ENCODE results near the gene NUDT7.

The NUDT7 gene

DNA sequence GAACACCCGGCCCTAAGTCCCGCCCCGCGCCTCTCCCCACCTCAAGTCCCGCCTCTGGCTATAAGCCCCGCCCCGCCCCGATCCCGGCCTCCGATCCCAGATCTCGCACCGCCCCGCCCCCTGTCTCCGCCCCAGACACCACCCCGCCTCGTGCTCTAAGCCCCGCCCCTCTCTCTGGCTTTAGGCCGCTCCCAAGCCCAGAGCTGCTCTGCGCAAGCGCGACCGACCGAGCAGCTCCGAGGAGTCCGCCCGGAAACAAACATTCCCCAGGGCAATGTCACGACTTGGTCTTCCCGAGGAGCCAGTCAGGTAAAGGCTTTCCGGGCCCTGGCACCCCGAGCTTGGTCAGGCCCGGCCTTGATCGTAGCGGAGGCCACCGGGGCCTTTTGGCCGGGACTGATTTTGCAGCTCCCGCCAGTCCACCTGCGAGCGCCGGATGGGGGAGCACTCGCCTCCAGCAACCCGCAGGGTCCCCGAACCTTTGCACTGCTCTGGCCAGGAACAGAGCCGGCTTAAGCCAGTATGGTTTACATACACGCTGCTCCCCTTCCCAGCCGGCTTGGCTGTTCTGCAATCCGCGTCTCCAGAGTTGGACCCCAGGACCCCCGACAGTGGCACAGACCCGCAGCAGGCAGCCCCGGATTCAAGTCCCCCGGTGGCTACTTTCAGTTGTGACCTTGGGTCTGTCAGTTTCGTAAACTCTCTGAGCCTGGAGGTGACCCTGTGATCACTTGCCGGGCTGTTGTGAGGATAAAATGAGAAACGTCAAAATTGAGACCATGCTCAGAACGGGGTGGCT is at the start of gene NUDT7:
NUDT7 (plus strand) TSS at position 206 of the 799 bp plus-strand sequence; CDS start at position 275, 69 bp downstream.
- DNase-seq (ENCODE audit: low spot score): peak; percentile 97

DNA sequence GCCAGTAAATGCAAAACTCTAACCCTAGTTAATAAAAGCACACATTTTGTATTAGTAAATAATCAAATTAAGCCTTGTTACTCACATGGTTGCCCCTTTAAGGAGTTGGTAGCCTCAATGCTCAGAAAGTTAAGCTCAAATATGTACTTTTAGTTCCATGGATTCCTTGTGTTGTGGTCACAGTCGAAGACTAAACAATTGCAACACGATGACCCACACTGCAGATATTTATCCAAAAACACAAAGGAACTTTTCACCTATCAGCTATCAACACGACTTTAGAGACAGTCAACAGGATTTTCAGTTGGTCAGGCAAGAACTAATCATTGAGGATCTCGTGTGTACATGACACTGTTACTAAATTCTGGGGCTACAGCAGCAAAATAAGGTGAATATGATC is 47.4 kb upstream of the NUDT7 start:
- DNase-seq (ENCODE audit: low spot score): no peak

DNA sequence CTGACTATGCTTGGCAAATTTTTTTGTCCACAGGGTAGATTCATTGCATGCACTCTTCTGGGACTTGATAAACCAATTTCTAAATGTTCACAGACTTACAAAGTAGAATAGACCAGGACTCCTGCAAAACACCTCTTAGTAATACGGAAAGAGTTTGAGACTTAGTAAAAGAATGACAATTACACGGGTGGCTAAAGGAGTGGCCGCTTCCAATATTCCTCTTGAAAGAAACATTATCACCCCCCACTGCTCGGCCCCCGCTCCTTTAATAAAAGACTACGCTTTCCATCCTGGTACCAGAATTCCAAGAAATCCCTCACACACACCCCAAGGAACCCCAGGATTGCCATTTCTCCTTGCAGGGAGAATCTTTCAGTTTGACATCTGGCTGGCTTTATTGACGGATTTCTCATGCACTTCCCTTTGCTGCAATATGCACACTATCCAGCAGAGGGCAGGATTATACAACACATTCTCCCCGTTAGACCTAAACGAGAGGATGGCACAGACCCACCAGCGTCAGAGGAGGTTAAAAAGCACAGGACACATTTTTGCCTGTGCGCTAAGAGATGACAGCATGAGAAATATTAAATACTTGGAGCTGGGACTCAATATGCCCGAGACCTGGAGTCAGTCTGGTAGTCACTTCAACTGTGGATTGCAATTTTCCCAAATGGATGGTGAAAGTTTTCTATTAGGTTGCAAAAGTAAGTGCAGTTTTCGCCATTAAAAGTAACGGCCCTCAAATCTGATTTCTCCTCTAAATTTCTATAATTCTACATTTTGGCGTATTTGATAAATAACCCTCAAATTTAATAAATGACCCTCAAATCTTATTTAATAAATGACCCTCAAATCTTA is 46.6 kb upstream of the NUDT7 start:
- DNase-seq (ENCODE audit: low spot score): peak; percentile 76

DNA sequence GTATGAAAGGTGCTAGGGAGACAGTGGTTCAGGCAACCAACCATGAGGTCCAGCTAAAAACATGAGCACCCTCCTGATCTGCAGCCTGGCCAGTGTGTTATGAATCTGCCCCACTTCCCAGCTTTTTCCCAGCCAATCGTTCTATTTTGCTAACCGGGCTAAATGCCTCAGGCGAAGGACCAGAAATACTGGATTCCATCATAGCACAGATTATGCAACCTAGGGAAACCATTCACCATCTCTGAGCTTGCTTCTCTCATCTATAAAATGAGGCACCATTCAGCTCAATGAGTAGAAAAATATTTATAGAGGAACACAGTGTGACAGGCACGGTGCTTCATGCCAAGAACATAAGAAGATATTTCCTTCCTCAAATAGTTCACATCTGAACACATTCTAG is 45.2 kb upstream of the NUDT7 start:
- no peak for DNase-seq (ENCODE audit: low spot score)

DNA sequence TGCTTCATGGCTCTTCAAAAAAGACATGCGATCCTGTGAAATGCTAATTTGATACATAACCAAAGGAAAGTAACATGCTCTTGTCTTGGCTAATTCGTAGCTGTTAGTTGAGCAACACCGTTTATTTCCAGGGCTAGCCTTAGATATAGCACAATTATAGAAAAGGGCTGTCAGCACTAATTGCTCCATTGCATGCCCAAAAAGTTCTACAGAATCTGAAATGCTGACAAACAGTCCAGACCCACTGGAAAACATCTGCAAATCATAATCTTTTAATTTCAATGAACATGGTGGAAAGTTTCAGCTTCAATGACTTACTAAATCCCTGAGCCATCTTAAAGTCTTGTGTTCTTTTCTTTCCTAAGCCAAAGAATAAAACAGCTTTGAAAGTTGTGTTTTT is 42.9 kb upstream of the NUDT7 start:
- no peak for DNase-seq (ENCODE audit: low spot score)

DNA sequence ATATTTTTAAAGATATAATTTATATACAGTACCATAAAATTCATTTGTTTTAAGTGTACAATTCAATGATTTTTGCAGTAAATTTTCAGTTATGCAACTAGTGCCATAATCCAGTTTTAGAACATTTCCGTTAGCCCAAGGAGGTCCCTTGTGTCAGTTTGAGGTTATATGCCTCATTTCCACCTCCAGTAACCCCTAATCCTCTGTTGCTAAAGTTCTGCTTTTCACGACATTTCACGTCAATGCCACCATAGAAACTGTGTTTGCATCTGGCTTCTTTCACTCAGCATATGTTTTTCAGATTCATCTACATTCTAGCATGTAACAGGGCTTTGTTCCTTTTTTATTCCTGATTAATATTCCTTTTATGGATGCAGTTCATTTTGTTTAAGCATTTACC is 42.4 kb upstream of the NUDT7 start:
- no peak for DNase-seq (ENCODE audit: low spot score)

DNA sequence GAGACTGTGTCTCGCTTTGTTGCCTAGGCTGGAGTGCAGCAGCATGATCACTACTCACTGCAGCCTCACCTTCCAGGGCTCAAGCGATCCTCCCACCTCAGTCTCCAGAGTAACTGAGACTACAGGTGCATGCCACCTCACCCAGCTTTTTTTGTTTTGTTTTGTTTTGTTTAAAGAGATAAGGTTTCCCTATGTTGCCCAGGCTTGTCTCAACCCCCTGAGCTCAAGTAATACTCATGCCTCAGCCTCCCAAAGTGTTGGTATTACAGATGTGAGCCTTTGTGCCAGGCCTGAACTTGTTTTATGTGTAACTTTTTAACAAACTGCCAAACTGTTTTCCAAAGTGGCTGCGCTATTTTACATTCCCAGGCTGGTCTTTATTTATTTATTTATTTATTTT is 41.8 kb upstream of the NUDT7 start:
- no peak for DNase-seq (ENCODE audit: low spot score)

DNA sequence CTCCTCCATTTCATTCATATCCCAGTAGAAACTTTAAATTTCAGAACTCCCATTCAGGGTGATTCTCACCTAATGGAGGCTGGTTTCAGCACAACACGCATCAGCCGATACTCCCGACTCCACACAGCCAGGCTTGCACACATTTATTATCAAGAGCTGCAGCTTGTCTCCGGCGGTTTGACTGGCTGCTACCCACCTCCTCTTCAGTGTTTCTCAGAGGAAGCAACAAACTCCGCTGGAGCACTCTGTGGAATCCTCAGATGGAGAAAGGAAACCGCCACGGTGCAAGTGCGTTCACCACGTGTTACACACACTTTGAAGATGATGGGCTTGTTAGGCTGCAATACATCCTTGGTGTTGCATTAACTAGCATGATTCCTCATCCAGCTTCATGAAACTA is 39.7 kb upstream of the NUDT7 start:
- no peak for DNase-seq (ENCODE audit: low spot score)

DNA sequence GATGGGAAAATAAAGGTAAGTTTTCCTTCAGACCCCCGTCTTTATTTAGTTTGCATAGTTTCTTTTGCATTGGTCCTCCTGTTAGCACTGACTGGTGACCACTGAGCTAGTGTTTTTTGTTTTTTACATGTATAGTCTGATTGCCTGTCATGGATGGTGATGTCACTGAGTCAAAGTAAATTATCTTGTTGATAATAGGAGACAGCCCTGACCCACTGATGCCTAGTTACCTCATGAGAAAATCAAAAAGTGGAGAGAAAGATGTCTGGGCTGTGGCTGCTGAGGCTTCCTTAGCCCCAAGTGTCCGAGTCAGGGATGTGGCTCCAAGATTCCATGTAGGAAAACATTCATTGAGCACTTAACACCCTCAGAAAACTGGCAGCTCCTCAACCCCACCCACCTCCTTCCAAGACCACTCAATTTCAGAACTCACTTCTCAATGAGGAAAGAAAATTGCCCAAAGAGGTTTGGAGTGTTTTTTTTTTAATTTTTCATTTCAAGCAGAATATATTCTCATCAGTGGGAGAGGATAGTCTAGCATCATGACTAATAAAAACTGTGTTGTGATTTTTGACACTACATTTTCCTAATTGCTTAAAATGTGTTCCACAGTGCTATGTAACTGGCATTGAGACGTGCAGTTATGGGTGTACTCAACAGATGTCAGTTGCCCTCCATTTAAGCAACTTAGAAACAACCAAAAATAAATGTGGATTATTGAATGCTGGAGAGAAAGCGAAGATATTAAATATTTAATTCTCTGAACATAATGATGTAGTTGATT is 38.7 kb upstream of the NUDT7 start:
- DNase-seq (ENCODE audit: low spot score): no peak

DNA sequence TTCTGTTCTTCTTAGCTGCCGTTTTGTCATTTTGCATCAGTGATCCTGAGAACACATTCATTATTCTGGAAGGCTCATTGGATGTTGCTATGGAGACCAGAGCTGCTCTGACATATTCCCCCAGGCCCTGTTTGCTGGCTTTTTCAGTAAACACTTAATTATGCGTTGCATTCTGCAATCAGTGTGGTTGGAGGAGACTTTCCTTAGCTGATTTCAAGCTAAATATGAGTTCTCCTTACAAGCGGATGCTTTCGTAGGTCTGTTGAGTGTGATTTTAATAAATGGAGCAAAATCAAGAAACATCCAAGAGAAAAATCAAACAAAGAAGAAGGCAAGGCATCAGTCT is 38.2 kb upstream of the NUDT7 start:
- no peak for DNase-seq (ENCODE audit: low spot score)

DNA sequence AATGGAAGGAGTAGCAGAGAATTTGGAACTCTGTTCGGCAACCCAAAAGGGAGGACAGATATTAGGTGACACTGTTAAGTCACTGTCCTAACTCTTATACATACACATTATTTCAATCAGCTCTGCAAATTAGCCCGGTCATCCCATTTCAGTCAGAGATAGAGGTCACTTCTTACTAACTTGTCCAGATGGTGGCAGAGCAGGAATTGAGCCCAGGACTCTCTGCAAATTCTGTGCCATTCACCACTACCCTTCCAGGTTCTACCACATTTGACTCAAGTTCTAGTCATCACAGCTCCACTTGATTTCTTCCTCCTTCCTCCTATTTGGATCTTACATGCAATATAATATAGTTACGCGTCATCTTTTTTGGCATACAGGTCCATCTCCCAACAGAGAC is 35.9 kb upstream of the NUDT7 start:
- no peak for DNase-seq (ENCODE audit: low spot score)

DNA sequence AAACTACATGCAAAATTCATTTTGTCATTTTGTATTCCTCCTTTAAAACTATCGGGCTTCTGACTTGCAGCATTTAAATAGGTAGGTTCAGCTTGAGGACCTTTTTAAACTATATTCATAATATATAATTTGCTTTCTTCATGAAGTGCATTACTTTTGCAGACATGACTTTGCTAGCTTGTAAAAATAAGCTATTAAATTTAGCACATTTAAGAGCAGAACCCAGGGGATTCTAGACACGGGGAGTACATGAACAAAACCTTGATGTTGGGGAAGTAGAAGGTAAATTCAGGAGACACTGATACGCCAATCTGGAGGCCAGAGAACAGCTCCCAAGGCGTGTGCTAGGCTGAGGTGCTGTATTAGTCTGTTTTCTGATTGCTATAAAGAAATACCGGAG is 32.3 kb upstream of the NUDT7 start:
- DNase-seq (ENCODE audit: low spot score): no peak

DNA sequence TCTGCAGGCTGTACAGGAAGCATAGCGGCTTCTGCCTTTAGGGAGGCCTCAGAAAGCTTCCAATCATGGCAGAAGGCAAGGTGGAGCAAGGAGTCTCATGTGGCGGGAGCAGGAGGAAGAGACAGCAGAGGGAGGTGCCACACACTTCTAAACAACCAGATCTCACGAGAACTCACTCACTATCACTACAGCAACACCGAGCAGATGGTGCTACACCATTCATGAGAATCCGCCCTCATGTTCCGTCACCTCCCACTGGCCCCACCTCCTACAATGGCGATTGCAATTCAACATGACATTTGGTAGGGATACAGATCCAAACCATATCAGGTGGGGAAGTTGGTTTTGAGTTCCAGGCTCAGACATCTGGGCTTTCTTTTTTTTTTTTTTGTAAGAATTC is 31.9 kb upstream of the NUDT7 start:
- no peak for DNase-seq (ENCODE audit: low spot score)

DNA sequence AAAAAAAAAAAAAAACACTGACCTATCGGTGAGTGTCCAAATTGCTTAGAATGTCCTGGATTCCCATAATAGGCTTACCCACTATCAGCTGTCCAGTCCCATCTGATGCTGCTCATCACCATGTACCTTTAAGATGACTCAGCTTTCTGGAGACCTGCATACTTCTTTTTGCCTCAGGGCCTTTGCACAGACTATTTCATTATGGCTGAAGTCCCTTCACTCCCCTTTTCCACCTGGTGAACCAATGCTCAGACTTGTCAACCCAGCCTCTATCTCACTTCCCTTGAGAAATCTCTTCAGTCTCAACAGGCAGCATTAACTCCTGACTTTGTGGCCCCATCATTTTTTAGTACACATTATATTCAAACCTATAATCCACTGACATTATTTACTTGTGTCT is 29.7 kb upstream of the NUDT7 start:
- DNase-seq (ENCODE audit: low spot score): no peak

DNA sequence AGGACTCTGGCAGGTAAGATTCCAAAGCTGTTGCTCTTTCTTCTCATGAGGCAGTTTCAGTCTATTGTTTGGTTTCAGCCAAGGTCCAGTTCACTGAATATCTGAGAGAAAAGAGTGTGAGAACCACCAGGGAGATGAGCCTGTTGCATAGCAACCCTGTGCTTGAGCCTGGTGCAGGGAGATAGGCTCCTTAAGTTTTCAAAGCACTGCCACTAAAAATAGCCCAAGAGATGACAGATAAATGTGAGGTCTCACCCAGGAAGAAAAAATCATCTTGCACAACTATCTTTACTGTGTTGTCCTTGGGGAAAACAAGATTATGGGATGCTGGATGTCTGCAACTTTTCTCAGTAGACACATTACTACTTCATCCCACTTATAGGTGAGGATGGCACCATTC is 26.2 kb upstream of the NUDT7 start:
- no peak for DNase-seq (ENCODE audit: low spot score)

DNA sequence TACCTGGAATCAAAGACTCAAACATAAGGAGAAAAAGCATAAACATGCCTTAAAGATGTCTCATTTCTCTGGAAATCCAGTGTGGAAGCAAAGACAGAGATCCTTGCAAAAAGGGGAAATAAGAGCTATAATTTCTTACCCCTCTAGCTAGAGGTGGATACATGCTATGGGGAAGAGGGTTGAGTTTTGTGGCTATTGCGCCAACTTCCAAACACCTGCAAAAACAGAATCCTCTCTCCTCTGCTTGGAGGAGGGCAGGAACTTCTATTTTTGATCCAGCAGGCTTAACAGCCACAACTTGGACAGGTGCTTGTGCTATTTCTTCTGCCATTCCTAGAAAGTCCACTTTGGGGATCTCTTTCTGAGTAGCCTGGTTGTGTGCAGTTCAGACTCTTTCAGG is 21.5 kb upstream of the NUDT7 start:
- DNase-seq (ENCODE audit: low spot score): no peak

DNA sequence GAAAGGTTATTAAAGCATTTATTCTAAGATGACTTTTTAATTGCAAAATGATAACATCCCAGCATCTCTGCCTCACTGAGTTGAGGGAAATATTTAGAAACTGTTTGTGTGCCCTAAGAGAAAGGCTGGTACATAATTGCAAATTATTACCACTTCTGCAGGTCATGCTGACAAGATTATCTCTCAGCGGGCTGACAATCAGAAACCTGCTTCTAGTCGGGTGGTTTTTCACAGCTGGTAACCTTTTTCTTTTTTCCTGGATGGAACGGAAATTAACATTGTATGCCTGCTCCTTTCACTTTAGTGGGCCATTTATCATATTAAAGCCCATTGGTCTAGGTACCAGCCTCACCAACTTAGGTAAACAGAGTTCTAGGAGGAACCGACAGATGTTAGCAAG is 17.0 kb upstream of the NUDT7 start:
- no peak for DNase-seq (ENCODE audit: low spot score)

DNA sequence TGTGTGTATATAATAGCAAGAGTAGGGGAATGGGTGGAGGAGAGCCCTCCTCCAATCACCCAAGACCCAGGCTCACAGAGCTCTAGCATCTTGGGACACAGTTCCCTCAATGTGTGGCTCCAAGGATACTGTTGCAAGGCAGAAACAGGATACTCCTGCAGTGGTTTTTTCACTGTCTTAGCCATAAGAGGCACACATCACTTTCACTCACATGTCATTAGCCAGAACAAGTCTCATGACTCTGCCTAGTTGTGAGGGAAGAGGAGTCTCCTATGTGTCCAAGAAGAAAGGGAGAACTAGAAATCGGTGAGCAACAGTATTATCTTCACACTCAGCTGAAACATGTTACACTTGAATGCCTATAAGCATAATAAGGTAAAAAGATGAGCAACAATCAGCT is 11.1 kb upstream of the NUDT7 start:
- no peak for DNase-seq (ENCODE audit: low spot score)

DNA sequence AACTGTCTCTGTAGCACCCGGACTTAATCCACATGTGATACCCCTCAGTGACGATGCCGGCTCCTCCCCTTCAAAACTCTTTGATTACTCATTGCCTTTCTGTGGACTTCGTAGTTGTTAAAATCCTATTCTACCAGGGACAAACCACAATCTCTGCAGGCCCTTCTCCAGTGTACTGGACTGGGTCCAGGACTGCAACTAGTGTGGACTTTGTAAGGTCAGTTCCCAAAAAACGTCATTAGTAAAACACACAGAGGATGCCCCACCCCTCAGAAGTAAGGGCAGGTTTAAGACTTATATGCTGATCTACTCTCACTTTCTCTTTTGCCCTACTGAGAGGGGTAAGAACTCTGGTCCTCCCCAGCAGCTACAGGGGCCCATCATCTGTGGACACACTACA is 10.5 kb upstream of the NUDT7 start:
- no peak for DNase-seq (ENCODE audit: low spot score)

DNA sequence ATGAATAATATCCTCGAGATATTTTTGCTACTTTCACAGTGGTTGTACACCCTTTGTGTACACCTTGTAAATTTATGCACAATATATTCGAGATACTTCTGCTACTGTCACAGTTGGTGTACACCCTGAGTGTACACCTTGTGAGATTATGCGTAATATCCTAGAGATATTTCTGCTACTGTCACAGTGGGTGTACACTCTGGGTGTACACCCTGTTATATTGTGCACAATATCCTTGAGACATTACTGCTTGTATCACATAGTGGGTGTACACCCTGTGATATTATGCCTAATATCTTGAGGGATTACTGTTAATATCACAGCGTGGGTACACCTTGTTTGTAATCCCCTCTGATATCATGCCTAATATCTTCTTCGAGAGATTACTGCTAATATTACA is 7.2 kb upstream of the NUDT7 start:
- DNase-seq (ENCODE audit: low spot score): no peak

DNA sequence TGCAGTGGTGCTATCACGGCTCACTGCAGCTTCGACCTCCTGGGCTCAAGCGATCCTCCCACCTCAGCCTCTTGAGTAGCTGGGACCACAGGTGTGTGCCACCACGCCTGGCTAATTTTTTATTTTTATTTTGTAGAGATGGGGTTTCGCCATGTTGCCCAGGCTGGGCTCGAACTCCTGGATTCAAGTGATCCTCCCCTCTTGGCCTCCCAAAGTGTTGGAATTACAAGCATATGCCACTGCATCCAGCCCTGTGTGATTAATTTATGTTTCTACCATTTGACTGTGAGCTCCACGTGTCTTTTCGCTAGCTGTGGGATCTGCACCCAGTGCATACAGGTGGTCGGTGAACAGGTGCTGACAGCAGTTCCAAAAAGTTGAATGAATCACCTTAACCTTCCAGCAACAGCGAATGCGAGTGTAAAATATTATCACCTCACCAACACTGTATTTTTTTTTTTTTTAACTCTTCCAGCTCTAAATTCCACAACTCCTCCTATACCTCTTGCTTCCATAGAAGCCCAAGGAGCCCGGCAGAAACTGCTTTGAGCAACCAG is 484 bp upstream of the NUDT7 start:
- DNase-seq (ENCODE audit: low spot score): no peak

DNA sequence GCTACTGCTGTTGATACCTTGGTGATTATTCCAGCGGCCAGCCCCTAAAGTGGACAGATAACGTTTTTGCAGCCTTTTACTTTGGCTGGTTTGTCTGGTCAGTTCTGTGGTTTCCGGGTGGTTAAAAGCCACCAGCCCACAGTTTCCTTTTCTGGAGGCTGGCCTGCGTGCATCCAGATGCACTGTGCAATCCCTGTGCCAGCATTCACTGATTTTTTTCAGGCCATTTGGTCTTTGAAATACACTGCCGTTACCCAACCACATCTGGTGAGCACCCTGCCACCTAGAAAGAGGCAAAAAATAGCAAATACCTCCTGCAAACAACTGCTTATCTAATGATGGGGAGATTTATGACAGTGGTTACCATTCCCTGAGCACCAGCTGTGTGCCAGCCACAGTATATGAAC is 797 bp downstream of the NUDT7 start:
- DNase-seq (ENCODE audit: low spot score): peak; percentile 65

All from left forelimb (tissue), 1 donor.